D721Med (cell line): ENCODE data around the gene AIPL1.

ENCODE experiments used
- DNase-seq: peaks from one replicate; pipeline ENCODE4 v3.0.0; 2011; ENCODE audit warnings: low spot score; ENCODE audit not compliant: insufficient read length
- FAIRE-seq: peaks from 2 replicates; lab custom pipeline; 2011; peaks lifted over from hg19 to GRCh38; lab: Jason Lieb, UNC
- TF ChIP-seq, protein P1 (sequence below): IDR thresholded peaks from 2 replicates; pipeline ENCODE4 v1.5.1; 2012; ENCODE audit warnings: mild to moderate bottlenecking, control low read depth; ENCODE audit not compliant: insufficient read depth; ENCODE audit errors: missing control alignments

The AIPL1 gene

DNA sequence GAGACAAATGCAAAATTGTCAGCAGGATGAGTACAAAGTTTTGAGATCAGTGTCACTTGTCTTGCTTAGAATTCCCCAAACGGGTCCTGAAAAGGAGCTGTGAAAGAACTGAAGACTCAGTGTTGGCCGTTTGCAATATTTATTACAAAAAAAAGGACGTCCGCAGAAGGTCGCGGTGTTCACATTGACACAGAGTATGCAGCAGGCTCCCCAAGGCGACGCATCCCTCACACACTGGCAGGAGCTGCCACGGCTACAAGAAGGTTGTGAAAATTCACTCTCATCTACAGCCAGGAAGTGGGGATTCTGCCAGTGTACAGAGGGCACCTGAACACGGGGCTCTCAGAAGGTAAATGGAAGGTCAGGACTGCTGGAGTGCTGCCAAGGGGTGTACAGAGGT, 26.2 kb downstream of the AIPL1 start:
- DNase-seq (no peak), FAIRE-seq (no peak)
- TF ChIP-seq, protein P1, sequence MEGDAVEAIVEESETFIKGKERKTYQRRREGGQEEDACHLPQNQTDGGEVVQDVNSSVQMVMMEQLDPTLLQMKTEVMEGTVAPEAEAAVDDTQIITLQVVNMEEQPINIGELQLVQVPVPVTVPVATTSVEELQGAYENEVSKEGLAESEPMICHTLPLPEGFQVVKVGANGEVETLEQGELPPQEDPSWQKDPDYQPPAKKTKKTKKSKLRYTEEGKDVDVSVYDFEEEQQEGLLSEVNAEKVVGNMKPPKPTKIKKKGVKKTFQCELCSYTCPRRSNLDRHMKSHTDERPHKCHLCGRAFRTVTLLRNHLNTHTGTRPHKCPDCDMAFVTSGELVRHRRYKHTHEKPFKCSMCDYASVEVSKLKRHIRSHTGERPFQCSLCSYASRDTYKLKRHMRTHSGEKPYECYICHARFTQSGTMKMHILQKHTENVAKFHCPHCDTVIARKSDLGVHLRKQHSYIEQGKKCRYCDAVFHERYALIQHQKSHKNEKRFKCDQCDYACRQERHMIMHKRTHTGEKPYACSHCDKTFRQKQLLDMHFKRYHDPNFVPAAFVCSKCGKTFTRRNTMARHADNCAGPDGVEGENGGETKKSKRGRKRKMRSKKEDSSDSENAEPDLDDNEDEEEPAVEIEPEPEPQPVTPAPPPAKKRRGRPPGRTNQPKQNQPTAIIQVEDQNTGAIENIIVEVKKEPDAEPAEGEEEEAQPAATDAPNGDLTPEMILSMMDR = no peak

DNA sequence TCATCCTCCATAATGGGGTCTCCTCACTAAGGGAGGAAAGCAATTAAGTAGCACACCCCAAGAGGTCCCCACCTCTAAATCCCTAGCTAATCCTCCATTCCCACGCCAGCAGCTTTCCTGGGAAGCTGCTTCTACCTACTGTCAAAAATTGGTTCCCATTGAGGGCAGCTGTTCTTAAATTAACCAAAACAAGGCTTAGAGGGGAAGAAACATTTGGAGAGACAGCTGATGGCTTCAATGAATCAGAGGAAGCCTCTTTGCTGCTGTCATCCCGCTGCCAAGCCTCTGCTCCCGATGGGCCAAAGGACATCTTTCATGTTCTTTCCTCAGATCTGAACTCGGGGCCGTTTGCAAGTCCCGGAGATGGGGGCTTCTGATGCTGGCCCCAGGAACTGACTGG, 26.6 kb downstream of the AIPL1 start:
- TF ChIP-seq, protein P1 = no peak
- no peak for FAIRE-seq
- no peak for DNase-seq

DNA sequence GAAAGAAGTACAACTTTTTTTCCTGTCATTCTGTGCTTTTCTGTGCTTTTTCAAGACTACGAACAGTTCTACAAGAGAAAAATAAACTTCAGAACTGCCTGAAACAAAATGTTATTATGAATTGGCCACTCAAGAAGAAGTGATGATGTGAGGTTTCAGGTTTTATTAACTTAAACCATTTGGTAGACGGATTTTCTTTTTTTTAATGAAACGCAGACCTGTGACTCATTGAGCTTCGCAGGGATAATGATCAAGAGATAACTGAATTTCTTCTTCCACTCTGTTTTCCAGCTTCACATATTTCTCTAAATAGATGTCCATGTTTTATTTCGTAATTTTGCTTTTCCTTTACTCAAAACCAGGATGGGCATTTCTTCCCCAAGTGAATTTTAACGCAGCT, 32.7 kb downstream of the AIPL1 start:
- FAIRE-seq (no peak), DNase-seq (no peak)
- TF ChIP-seq, protein P1 = no peak

DNA sequence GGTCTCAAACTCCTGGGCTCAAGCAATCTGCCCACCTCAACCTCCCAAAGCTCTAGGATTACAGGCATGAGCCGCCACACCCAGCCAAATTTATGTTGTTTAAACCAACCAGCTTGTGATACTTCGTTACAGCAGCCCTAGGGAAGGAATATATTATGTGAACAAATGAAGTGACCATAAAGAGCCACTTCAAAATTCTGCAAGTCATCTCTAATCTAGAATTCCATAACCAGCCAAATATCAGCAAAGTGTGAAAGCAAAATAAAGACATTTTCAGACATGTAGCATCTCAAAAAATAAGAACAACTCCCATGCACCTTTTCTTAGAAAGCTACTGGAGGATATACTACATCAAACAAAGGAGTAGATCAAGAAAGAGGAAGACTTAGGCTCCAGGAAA, 36.0 kb downstream of the AIPL1 start:
- no peak for DNase-seq
- FAIRE-seq = no peak
- TF ChIP-seq, protein P1 = no peak

DNA sequence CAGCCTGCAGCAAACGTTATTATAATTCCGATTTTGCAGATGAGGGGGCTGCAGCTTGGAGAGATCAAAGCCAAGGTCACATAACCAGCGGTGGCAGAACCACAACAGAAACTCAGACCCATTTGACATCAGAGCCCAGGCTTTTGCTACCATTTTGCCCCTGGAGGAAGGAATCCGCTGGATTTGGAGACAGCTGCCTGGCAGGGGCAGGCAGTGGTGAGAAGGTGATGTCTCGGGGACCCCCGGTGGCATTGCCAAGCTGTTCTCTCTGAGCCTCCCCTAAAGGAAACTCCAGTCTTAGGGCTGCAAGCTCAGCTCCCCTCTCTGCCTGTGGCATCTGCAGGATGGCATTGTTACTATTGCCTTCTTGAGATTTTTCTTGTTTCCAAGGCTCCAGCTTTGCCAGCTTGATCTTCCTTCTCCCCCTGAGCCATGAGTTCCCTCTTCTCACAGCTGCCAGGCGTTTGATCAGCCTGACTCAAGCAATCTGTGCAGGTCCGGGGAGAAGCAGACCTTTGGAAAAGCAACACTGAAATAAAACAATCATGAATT, 40.8 kb downstream of the AIPL1 start:
- TF ChIP-seq, protein P1 = no peak
- DNase-seq = no peak
- no peak for FAIRE-seq

DNA sequence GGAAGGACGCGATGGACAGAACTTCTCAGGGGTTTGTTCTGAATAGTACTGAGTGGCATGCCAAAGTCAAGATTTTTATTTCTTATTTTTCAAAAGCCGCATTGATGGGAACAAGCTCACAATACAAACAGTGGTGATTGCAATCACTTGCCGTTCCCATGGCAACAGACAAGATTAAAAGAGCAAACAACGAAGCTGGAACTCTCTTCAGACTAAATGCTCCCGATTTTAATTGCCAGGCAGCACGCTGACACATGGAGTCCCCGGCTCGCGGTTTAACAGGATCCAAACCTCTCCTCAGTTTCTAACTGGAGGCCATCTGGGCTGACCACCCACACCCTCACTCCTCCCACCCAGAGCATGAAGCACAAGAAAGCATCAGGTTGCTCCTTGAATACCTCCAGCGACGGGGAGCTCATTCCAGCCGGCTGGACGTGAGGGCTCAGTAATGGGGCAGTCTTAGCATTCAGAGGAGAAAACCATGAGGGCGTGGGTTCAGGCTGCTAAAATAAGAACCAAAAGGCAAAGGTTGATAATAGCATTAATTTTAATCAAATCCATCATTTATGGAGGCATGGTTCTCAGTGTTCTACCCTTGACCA, 41.5 kb downstream of the AIPL1 start:
- no peak for DNase-seq
- TF ChIP-seq, protein P1 = no peak
- no peak for FAIRE-seq

DNA sequence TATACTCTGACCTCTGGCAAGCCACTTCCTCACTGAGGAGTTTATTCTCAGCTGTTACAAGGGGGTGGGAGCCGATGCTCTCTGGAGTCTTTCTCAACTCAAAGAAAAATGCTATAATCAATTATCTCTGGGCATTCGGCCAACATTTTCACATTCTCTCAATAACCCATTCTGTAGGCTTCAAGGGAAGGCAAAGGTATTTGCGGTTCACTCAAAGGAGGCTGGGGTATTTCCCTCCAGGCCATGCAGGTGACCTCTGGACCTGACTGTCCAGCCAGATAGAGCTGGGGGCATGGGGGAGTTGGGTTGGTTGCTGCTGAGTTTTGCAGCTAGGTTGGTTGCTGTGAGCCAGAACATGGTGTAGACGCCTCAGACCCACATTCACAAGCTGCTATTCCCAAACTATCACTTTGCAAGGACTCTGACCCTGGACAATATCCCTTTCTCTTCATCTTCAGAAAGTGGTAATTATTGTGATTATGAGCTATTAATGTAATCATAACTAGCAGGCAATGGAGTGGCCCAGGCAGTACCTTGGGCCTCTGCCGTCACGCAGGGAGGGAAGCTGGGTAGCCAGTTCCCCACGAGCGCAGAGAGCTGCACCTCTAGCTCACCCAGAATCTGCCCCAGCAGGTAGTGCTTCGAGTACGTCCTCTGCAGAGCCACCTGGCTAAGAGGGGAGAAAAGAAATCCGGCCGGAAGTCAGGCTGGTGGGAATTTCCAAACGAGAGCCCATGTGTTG, 42.1 kb downstream of the AIPL1 start:
- FAIRE-seq (no peak), DNase-seq (no peak)
- TF ChIP-seq, protein P1 = no peak
